CD4-positive, alpha-beta T cell treated with Interleukin-6 at 100 ng/mL for 8 hours (primary cell): Measurements from ENCODE around the gene AMHR2.
"Not testable (repeated sequence)": the region's sequence is repeated elsewhere in the genome, so short reads cannot be mapped to it uniquely, and the experiment has no call there.

Experiments
- DNase-seq: peaks from one replicate; pipeline ENCODE4 v3.0.0-alpha.2; 2020; ENCODE audit warnings: mixed read lengths, low spot score

The AMHR2 gene

GRCh38 chr12:53423597-53423996 lies at the start of gene AMHR2:
Gene AMHR2, plus strand, starts transcription at chr12:53423855. Its CDS starts 80 bp downstream, at chr12:53423935.
- no peak for DNase-seq

DNA sequence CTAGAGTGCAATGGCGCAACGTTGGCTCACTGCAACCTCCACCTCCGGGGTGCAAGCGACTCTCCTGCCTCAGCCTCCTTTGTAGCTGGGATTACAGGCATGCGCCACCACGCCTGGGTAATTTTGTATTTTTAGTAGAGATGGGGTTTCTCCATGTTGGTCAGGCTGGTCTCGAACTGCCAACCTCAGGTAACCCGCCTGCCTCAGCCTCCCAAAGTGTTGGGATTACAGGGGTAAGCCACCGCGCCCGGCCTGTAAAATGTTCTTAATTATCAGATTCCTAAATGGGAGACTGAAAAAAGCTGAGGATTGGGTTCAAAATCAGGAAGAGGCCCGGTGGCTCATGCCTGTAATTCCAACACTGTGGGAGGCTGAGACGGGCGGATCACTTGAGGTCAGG lies 49.4 kb upstream of the AMHR2 start:
- not testable (repeated sequence) for DNase-seq

DNA sequence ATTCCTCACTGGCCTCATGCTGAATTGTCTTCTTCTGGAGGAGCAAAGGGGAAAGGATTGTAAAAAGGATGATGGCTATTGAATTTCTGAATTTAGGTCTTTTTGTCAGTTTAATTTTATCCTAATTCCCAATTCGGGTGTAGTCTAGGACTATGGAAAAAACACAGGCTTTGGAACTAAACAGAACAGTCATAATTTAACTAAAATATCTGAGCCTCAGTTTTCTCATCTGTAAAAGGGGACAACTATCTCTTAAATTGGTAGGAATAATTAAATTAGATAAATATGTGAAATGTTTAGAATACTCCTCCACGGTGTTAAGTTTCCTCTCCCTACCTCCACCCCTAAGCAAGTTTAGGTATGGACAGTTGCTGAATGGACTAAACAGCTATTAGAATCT lies 46.9 kb upstream of the AMHR2 start:
- DNase-seq, result no peak

GRCh38 chr12:53378222-53378621 lies 45.4 kb upstream of the AMHR2 start:
- DNase-seq, result no peak

DNA sequence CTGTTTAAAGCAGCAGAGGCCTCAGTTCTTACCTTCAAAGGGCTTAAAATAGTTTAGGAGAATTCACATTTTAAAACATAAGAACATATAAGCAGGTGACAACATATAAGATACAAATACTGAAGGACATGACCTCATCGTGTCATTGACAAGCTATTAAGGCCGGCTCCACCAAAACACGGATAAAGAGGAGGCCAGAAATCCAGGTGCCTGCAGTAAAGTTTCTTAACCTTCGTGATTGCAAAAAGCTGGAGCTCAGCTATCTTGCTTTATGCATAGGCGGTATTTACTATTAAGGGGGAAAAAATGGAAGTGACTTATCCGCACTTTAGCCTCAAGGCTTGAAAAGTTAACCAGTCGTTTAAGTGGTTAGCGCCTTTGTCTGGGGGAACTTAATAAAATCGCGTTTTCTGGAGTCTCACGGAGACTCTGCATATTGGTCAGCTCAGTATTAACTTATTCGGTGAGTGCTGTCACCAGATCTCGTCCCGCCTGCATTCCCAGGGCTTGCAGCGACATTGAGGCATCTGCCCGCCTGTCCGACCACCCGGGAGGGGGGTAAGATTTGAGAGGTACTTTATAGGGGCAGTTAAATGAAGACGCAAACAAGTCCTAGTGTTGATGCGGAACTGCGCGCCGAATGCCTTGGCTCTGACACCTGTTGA lies 44.8 kb upstream of the AMHR2 start:
- no peak for DNase-seq

DNA sequence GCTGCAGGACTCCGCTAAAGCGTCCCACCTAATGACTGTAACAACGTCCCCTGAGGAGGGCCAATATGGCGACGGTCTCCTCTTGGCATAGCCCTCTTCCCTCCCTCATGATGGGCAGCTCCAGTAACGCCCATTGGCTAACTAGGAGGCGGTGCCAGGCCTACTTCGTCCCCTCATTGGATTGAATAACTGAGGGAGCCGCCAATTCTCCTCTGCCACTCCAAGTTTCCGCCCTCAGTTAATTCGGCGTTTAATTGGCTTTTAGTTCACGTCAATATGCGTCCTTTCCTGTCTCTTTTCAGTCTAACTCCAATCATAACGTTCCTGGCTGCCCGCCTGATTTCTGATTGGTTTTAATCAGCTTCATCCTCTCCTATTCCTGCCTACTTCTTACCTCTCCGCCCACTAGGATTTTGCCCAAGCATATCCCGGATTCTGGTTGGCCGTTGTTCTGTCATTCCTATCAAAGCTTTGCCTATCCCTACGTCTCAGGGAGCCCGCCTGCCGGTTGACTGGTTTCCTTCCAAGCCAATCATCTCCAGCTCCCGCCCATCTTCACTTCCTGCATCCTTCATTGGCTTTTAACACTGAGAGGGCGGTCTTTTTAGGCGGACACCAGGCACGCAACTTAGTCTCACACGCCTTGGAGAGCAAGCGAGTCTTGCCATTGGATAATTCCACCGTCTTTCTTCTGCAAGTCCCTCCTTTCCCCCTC lies 44.1 kb upstream of the AMHR2 start:
- peak; percentile 100 for DNase-seq

DNA sequence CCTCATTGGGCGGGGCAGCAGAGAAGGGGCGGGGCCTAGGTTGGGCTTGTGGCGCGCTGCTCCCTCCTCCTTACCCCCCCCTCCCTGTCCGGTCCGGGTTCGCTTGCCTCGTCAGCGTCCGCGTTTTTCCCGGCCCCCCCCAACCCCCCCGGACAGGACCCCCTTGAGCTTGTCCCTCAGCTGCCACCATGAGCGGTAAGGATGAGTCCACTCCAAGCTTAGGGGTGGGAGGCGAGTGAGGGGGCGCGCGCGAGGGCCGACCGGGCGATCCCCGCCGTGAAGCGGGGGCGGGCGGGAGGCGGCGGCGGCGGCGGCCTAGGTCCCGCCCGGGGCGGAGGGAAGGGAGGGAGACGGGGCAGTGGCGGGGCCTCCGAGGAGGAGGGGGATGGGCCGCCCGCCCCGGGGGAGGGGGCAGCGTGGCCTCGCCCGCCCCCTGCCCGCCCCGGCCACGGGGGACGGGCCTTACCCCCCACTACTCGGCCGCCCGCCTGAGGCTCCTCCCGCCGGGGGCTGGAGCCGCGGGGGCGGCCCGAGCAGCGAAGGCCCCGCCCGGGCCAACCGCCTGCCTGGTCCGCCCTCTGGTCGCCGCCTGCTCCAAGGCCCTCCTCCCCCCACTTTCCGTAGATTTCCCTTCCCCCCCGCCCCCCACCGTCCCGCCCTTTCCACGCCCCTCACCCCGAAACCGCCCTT lies 43.4 kb upstream of the AMHR2 start, which contains the start of gene SP1:
SP1 (plus strand) TSS at position 73 of the 690 bp plus-strand sequence; CDS start at position 189, 116 bp downstream.
- peak; percentile 92 for DNase-seq

- DNase-seq, result no peak
Observed at GRCh38 chr12:53380794-53381730, 42.6 kb upstream of the AMHR2 start.

DNA sequence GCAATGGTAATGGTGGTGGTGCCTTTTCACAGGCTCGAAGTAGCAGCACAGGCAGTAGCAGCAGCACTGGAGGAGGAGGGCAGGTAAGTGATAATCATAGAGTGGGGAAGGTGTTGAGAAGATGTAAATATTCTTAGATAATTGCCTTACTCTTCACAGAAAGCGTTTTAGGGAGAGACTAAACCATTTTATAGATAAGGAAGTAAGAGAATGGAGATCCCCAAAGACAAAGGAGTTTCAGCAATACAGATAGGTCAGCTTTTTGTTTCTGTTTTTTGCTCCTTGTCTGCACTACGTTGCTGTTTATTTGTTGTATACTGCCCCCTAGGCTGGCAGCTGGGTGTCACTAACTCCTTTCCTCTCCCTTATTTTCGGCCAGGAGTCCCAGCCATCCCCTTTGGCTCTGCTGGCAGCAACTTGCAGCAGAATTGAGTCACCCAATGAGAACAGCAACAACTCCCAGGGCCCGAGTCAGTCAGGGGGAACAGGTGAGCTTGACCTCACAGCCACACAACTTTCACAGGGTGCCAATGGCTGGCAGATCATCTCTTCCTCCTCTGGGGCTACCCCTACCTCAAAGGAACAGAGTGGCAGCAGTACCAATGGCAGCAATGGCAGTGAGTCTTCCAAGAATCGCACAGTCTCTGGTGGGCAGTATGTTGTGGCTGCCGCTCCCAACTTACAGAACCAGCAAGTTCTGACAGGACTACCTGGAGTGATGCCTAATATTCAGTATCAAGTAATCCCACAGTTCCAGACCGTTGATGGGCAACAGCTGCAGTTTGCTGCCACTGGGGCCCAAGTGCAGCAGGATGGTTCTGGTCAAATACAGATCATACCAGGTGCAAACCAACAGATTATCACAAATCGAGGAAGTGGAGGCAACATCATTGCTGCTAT lies 41.7 kb upstream of the AMHR2 start:
- DNase-seq, result peak; percentile 42

DNA sequence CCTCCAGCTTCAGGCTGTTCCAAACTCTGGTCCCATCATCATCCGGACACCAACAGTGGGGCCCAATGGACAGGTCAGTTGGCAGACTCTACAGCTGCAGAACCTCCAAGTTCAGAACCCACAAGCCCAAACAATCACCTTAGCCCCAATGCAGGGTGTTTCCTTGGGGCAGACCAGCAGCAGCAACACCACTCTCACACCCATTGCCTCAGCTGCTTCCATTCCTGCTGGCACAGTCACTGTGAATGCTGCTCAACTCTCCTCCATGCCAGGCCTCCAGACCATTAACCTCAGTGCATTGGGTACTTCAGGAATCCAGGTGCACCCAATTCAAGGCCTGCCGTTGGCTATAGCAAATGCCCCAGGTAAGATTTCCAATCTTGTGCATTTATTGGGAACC lies 40.4 kb upstream of the AMHR2 start:
- DNase-seq, result no peak

GRCh38 chr12:53386381-53386780 lies 37.3 kb upstream of the AMHR2 start:
- DNase-seq, result not testable (repeated sequence)

- DNase-seq, result no peak
Observed at GRCh38 chr12:53388932-53389331, 34.7 kb upstream of the AMHR2 start.

GRCh38 chr12:53389702-53390101 lies 34.0 kb upstream of the AMHR2 start:
- no peak for DNase-seq

DNA sequence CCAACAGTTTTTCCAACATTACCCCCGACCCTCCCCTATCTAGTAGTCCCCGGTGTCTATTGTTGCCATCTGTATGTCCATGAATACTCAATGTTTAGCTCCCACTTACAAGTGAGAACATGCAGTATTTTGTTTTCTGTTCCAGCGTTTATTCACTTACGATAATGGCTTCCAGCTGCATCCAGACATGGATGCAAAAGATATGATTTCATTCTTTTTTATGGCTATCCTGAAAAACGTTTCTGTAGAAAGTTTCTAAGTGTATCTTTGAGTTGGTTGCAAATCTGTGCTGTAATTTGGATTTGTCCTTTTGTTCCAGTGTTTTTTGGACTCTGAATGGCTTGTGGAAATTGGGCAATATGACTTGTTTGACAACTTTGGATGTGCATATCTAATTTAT lies 31.9 kb upstream of the AMHR2 start:
- no peak for DNase-seq

GRCh38 chr12:53399896-53400295 lies 23.8 kb upstream of the AMHR2 start:
- DNase-seq, result no peak

DNA sequence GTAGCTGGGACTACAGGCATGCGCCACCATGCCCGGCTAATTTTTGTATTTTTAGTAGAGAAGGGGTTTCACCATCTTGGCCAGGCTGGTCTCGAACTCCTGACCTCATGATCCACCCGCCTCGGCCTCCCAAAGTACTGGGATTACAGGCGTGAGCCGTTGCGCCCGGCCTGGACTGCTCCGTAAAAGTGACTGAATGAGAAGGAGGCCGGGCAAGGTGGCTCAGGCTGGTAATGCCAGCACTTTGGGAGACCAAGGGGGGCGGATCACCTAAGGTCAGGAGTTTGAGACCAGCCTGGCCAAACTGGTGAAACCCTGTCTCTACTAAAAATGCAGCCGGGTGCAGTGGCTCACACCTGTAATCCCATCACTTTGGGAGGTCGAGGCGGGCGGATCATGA lies 21.3 kb upstream of the AMHR2 start:
- not testable (repeated sequence) for DNase-seq

- DNase-seq, result no peak
Observed at GRCh38 chr12:53402871-53403270, 20.8 kb upstream of the AMHR2 start.

DNA sequence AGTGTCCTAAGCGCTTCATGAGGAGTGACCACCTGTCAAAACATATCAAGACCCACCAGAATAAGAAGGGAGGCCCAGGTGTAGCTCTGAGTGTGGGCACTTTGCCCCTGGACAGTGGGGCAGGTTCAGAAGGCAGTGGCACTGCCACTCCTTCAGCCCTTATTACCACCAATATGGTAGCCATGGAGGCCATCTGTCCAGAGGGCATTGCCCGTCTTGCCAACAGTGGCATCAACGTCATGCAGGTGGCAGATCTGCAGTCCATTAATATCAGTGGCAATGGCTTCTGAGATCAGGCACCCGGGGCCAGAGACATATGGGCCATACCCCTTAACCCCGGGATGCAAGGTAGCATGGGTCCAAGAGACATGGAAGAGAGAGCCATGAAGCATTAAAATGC lies 12.7 kb upstream of the AMHR2 start:
- DNase-seq, result no peak

GRCh38 chr12:53413485-53414204 lies 10.0 kb upstream of the AMHR2 start:
- no peak for DNase-seq

DNA sequence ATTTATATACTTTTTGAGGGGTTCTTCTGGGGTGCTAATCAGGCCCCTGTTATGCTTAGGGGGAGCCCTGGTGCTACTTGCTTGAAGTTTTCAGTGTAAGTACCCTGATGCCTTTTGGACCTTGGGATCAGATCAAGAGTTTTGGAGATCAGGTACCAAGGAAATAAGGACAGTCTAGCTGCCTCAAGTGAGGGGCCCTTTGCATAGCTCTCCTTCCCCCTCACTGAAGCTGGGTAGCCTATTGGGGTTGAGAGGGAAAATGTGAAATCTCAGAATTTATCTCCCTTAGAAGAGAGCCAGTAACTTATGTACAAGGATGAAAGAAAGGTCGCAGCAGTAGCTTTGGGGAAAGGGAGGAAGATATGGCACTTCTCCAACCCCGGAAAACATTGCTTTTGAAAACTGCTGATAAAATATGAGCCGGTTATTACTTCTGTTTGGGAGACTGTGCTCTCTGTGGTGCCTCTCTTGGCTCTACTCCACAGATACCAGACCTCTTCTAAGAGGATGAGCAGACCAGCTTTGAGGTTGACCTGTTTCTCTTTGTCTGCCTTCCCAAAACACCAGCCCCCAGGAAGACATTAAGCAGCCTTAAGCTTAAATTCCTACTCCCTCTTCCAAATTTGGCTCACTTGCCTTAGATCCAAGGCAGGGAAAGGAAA lies 8.8 kb upstream of the AMHR2 start:
- DNase-seq, result no peak
